Esophagus mucosa (tissue), 1 donor: ENCODE results near the gene SLC22A4. TPM values are rescaled to one million over a fixed set of nuclear protein-coding genes. Genes with fewer than 3 reads are reported as not detected.

Experiments used
- ATAC-seq: fragments of 200-7000 bp; cut with Tn5 transposase; one replicate; pipeline ENCODE4 v1.9.1; 2020
- total RNA-seq: library from RNA; stranded (reverse); gene quantifications from one replicate; pipeline ENCODE4 v1.2.4, GENCODE V29; 2023
- donor health status: DM: yes; HTN: yes; CAD: no.

Gene SLC22A4
- total RNA-seq, 1 donor from 2014 or later = 0.28 TPM

DNA sequence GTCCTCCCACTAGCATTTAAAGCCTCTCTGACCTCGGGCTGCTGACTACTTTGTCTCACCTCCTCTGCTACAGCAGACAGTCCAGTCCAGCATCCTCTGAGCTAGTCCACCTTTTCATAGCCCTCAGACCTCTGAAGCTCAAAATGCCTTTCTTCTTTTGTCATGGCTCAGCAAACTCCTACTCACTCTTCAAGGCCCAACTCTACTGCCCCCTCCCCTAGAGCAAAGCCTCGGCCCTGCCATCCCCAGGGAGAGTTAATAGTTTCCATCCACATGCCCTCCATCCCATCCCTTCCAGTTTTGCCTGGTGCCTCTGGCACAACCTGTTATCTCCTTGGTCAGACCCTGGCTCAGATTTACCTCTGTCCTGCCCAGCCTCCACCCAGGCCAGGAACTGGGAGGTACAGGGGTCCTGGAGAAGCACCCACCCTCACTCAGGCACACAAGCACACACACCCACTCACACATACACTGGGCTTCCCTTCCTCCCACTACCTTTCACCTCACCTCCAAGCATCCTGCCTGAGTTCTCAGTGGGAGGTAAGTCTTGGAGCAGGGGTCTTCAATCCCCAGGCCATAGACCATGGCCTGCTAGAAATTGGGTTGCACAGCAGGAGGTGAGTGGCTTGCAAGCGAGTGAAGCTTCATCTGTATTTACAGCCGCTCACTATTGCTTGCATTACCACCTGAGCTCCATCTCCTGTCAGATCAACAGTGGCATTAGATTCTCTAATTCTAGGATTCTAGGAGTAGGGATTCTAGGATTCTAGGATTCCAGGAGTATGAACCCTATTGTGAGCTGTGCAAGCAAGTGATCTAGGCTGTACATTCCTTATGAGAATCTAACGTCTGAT is 18.6 kb upstream of the SLC22A4 start:
- no peak for ATAC-seq

DNA sequence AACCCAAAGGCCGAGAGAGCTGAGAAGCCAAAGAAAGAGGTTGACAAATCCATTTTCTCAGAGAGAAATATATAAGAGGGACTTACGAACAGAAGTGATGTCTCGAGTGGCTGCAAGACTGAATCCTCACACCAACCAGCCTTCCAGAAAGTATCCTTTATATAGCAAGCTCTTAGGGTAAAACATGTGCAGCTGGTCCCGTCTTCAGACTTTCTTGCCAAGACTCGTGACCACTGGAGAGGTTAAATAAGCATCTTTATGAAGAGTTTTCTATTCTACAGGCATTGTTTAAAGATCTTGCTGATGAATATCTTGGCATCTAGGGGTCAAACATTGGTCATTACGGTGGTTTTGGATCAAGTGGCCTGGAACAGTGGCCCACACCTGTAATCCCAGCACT is 16.9 kb upstream of the SLC22A4 start:
- ATAC-seq = no peak

DNA sequence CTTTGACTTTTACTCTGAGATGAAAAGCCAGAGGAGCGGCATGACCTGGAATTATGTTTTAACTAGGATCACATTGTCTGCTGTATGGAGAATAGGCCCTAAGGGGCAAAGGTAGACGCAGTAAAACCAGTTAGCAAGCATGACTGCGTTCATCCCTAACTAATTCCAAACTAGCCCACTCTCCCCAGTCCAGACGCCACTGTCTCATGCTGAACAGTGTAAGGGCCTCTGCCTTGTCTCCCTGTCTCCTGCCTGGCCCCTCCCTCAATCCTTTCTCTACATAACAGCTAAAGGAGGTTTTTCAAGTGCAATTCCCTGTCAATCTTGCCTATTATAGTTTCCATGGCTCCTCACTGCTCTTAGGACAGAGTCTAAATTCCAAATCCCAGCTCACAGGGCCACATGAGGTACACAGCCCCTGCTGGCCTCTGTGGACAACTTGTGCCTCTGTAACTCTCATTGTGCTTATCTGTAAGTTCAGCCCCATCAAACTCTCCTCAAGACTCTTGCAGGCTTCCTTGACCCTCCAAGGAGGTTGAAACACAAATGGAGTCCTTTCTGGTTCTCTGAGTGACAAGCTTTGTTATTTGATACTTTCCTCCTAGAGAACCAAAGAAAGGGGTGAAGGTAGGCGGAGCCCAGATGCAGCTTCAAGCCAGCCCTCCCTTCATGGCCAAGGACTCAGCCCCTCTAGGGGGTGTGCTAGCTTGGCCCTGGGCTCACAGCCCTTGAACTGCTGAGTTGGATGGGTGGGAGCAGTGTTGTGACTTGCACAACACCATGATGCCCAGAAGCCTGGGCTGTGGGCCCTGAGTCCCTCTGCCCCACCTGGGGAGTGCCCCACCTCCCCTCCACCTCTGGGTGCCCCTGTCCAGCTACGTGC is 16.0 kb upstream of the SLC22A4 start:
- ATAC-seq = no peak

DNA sequence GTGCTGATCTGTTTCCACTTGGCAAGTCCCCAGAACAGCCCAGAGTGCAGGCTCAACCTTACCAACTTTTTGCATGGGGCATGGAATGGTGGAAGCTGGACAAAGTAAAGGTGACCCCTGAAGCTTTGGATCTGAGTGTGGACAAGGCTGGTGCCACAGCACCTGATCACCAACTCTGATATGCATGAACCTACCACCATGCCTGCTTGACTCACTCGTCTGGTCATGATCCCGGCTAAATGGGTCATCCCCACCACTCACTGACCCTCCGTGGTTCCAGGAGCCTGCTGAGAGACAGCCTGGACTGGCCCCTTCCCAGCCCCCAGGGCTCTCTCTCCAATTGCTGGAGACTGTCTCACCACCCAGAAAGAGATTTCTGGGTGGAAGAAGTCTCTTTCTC is 14.4 kb upstream of the SLC22A4 start:
- ATAC-seq = no peak

DNA sequence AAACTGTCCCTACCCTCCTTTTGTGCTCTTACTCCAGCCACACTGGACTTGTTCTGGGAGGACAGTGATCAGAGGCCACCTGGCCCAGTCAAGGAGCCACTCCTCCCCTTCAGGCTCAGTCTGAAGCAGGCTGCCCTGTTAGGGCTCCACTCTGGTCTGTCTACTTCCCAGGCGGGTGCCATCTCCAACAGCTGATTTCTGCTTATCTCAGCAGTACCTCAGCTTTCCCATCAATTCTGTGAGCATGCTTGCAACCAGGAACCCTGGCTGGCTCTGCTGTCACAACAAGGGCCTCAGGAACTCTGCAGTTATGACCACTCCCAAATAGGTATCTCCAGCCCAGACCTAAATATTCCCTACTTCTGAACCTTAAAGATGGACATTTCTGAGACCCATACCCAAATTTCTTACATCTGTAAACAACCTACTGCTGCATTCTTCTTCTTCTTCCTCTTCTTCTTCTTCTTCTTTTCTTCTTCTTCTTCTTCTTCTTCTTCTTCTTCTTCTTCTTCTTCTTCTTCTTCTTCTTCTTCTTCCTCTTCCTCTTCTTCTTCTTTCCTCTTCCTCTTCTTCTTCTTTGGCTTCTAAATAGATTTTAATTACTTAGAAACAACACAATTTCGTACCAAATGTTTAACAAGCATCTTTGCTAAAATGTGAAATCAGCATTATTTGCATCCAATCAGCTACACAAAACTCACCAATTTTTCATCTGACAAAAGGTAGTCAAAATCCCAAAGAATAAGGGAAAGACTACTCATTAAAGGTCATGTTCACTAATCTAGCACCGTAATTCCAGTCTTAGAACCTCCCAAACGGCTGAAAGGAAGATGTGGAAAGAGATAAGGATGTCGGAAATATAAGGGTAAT is 13.6 kb upstream of the SLC22A4 start:
- ATAC-seq = no peak

DNA sequence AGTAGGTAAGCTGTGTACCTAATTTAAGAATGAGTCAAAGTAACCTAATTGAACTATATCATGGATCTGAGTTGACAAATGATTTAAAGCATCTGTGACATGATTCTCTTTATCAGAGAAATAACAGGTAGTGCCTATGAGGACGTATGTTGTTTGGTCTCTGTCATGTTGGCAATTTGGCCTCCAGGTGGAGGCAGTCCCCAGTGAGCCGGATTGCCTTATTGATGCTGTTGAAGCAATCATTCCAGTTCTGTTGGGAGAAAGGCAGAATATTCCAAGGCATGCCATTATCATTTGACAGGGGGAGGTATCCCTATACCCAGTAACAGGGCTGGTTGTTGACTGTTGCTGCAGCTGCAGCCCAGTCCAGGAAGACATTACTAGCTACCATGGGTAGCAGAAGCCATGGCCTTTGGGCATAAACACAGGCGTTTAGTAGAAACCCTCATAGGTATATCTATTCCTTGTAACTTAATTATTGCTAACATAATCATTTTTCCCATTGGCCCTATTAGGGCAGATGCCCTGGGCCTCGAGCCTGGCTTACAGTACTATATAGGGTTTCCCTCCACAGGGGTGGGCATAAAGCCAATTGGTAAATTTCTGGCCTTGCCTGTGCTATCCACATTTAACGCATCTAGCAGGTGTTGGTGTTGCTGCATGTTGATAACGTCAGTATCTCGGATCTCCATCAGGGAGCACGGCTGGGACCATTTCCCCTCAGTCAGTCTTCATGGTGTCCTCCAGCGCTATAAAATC is 12.2 kb upstream of the SLC22A4 start:
- ATAC-seq = no peak

DNA sequence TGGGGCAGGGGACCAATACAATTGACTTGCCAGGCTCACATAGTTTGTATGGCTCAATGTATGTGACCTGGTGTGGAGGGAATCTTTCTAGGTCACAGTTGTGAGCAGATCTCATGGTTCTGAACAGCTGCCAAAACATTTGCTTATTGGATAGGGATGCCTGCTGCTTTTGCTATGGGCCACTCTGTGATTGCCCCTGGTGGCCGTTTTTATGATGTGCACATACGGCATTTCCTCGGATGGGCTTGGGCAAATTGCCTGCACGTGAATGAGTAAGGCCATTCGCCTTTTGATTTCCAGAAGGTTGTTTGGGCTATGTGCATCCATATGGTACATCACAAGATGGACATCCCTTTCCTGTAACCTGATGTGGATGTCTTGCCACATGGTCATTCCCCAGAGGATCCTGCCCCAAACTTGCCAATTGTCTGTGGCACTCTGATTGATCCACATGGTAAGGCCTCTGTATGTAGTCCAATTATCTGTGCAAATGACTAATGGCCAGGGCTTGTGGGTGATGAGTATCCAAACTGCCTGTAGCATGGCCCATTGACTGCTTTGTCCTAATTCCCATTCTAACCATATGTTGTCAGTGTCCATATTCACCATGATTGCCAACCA is 10.7 kb upstream of the SLC22A4 start:
- ATAC-seq = peak; percentile 42

DNA sequence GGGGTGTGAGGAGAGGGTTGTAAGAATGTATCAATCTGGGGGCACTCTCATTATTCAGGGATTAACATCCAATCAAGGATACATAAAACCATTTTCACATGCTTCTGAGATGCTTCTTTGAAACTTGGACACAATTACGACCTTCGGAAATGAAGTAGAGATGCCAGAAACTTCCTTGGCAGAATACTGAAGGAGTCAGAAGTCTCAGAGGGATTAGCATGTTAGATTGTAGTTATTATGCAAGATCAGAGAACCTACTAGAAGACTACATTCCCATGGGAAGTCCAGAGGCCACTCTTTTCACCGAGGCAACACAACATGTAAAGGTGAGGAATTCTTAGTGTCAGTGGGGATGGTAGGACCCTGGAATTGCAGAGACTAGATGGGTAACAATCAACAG is 5.1 kb upstream of the SLC22A4 start:
- no peak for ATAC-seq

DNA sequence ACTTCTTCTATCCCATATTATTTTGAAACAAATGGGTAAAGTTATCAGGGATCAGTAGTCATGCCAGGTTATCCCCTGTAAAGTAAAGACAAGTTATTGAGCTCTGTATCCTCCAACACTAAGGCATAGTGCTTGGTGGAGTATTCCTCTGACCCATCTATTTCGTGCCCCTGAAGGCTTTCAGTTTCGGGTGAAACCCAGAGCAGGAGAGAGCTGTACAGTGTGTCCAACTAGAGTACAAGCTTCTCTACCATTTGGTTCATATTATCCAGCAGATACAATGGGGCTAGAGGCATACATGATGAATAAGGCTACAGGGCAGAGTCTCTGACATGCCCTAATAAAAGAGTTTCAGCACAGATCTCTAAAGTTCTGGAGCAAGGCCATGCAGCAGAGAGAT is 3.2 kb upstream of the SLC22A4 start:
- no peak for ATAC-seq

DNA sequence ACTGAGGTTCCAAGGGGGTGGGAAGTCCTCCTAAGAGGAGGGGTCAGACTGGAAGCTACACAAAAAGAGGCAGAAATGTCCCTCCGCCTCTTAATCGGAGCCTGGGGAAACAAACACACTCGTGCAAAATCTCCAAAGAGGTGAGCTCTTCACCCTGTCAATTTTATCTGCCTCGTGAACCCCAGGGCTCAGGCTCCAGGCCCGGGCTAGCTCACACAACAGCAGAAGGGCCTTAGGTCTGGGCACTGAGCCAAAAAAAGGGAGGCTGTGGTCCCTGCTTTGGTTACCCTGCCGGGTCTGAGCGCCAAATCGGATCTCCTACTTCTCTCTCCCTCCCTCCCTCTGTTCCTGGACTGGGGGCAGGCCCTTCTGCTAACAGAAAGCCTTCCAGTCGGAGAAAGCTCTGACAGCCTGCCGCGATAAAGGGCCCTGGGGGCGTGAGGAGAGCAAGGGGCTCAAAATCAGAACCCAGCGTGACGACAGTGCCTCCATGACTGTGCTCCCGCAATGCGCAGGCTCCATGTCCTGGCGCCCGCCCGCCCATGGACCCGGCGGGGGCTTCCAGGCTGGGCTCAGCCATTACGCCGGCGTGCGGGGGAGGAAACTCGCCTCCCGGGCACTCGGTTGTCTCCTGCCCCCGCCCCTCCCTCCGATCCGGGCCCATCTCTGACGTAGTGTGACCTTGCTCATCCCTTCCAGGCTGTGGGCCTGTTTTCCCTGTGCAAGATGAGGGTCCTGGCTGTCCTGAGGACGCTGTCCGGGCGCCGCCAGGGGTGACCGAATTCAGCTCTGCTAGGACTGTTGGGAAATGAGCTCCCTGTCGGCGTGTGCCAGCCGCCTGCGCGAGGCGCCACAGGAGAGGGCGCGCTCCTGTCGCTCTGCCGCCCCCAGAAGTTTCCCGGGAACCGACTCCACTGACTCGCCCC is 865 bp upstream of the SLC22A4 start:
- ATAC-seq = peak; percentile 51

DNA sequence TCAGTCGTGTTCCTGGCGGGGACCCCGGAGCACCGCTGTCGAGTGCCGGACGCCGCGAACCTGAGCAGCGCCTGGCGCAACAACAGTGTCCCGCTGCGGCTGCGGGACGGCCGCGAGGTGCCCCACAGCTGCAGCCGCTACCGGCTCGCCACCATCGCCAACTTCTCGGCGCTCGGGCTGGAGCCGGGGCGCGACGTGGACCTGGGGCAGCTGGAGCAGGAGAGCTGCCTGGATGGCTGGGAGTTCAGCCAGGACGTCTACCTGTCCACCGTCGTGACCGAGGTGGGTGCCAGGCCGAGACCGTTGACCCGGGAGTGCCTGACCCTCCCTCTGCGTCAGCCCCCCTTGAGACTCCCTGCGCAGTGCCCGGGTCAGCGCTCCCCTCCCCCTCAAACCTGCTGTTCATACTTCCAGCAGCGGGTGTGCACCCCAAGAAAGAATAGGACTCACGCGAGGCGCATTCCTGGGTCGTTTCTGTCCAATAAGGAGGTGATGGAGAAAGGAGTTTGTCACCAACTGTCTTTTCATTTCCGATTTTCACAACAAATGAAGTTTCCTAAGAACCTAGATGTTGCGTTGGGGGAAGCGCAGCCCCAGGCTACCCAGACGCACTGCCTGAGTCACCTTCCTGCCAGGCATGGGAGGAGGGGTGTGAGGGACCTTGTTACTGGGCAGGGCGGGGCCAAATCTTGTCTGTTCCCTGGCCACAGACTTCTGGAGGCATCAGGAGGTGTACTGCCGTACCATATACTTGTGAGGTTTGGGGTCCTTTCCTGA is 722 bp downstream of the SLC22A4 start:
- peak; percentile 61 for ATAC-seq

DNA sequence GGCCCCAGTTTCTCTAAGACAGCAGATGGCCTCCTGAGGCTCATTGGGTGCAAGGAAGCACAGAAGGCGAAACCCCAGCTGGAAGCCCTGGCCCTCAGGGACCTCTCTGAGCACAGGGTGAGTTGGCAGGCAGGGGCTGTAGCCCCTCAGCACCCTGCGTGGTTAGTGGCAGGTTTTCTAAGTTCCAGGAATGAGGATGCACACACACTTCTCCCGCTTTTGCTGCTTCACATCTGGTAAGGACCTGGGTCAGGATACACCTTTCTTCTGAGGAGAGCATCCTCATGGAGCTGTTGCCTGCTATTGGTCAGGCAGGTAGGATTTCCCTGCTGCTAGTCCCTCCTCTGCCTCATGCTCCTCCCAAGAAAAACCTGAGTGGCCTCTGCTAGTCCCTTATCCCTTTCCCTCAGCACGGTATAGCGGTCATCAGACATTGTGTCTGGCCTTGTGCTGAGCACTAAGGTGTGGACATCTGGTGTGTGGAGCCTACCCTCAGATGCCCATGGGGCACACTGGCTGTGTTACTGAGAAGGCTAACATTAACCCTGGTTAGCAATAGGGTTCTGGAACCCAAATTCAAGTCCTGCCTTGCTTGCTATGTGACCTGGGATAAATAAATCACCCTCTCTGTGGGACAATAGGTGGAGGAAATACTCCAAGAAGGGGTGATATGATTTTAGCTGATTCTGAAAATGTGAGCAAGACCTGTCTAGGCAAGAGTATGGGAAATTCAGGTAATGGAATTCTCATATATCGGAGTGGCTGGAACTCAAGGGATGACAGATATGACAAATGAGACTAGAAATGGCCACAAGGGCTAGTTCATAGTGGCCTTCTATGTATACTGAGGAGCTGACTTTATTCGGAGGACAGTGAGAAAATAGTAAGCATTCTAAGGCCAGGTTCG is 1.6 kb downstream of the SLC22A4 start:
- ATAC-seq = no peak

DNA sequence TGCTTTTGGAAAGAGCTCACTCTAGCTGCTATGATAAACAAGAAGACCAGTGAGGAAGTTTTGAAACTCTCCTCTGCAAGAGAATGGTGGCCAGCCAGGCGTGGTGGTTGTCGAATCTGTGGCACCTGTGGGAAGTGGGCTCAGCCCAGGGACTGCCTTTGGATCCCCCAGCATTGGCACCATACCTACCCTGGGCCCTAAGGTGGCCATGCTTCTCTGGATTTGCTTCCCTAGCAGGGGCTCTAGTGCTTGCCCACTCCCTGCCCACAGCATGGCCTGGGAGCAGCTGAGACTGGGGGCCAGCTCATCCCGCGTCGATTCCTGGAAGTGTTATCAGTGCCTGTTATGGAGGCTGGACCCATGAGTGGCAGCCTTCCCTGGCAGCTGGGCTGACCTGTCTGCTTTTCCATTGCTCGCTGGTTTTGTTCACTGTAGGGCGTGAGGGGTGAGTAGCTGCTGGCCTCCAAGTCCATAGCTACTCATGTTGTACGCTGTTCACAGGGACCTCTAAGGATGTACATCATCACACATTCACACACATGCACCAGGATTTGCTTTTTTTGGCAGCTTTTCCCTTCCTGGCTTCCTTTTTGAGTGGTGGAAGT is 2.3 kb downstream of the SLC22A4 start:
- no peak for ATAC-seq

DNA sequence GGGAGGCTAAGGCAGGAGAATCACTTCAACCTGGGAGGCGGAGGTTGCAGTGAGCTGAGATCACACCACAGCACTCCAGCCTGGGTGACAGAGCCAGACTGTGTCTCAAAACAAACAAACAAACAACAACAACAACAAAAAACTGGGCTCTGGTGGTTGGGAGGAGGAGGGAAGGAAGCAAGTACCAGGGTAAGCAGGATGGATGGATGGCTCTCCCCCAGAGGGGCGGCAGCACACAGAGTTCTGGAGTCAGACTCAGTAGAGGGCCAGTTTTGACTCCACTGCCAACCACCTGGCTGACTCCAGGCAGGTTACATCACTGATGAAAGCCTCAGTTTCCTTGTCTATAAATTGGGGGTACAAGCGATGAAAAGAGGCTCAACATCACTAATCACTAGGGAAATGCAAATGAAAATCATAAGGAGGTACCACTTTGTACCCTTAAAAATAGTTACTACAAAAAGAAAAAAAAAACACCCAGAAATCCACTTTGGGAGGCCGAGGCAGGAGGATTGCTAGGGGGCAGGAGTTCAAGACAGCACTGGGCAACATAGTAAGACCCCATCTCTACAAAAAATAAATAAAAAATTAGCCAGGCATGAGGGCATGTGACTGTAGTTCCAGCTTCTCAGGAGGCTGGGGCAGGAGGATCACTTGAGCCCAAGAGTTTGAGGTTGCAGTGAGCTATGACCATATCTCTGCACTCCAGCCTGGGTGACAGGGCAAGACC is 3.2 kb downstream of the SLC22A4 start:
- no peak for ATAC-seq

DNA sequence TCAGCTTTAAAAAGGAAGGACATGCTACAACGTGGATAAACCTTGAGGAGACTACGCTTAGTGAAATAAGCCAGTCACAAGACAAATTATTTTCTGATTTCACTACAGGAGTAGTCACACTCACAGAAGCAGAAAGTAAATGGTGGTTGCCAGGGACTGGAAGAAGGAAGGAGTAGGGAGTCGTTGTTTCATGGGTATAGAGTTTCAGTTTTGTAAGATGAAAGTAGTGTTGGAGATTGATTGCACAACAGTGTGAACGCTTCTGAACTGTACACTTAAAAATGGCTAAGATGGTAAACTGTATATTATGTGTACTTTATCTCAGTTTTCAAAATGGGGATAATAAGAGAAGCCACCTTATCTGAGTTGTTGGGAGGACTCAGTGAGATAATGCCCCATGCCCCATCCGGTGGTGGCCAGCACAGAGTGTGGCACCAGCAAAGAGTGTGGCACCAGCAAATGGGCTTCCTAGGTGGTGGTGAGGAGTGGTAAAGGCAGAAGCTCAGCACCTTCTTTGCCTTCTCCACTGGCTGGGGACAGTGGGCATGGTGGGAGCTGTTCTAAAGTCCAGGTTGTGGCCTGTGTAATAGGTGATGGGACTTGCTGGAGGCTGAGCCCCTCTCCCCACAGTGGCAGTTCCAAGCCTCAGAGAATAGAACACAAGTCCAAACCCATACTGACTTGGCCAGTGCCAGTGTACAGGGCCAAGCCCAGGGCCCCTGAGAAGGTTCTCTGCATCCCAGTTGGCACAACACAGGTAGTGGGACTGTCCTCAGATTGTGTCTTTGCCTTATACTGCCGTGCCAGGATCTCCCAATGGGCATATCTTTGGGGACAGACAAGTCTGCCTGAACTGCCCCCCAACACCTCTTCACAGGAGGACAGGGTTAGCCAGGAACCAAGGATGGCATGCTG is 4.4 kb downstream of the SLC22A4 start:
- ATAC-seq = no peak

DNA sequence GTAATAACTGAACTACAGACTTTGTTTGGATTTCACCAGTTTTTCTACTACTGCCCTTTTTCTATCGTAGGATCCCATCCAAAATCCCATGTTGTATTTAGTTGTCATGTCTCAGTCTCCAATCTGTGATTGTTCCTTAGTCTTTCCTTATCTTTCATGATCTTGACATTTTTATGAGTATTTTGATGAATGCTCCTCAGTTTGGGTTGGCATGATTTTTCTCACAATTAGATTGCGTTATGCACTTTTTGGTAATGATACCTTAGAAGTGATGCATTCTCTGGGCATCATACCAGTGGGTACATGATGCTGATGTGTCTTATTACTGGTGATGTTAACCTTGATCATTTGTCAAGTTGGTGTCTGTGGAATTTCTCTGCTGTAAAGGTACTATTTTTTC is 5.7 kb downstream of the SLC22A4 start:
- ATAC-seq = no peak
